GM18870 (cell line): ENCODE results near the gene IFITM1.
"Not testable (repeated sequence)": the region's sequence is repeated elsewhere in the genome, so short reads cannot be mapped to it uniquely, and the experiment has no call there.

ENCODE experiments used
- ATAC-seq: cut with Tn5 transposase; IDR thresholded peaks from one replicate; pipeline ENCODE4 v1.9.1; 2021; ENCODE audit warnings: moderate library complexity; ENCODE audit not compliant: unreplicated experiment

The IFITM1 gene

DNA sequence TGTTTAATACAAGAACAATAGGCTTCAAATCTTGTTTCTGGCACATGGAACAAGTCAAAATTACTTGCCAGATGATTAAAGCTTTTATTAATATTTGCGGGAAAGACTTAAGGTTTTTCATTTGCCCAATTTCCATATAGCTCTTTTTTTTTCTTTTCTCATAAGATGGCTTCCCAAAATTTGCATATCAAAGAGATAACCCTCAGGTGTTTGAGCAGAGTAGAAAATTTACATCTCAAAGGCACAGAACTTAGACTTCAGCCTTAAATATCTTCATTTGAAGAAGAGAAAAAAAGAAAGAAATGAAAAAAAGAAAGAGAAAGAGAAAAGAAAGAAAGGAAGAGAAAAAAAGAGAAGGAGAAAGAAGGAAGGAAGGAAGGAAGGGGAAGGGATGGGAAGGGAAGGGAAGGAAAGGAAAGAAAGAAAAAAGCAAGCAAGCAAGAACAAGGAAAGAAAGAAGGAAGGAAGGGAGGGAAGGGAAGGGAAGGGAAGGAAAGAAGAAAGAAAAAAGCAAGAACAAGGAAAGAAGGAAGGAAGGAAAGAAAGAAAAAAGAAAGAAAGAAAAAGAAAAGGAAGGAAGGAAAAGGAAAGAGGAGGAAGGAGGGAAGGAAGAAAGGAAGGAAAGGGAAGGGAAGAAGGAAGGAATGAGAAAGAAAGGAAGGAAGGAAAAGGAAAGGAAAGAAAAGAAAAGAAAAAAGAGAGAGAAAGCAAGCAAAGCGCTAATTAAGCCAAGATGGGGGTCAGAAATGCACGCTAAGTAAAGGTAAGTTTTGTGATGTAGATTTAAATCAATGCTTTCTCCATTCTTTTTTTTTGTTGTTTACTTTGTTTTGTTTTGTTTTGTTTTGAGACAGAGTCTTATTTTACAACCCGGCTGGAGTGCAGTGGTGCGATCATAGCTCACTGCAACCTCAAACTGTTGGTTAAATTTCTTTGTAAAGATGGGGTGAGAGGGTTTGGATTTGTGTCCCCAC lies 27.0 kb downstream of the IFITM1 start:
- no peak for ATAC-seq

DNA sequence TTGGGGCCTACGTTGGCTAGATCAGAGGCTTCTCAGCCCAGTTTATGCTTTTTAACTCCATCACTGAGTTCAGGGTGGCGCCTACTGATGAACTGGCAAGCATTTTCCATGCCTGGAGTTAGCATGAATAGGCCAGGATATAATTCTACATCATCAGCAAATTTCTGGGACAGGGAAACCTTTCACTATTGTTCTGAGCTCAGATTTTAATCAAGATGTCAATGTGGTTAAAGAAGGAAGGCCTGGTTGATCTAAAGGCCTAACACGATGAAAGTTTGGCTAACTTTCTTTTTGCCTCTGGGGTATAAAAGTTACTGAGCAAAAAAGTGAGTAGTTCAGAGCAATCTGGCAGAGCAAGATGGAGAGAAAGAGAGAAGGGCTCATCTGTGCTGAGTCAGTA lies 28.5 kb downstream of the IFITM1 start:
- ATAC-seq = no peak

DNA sequence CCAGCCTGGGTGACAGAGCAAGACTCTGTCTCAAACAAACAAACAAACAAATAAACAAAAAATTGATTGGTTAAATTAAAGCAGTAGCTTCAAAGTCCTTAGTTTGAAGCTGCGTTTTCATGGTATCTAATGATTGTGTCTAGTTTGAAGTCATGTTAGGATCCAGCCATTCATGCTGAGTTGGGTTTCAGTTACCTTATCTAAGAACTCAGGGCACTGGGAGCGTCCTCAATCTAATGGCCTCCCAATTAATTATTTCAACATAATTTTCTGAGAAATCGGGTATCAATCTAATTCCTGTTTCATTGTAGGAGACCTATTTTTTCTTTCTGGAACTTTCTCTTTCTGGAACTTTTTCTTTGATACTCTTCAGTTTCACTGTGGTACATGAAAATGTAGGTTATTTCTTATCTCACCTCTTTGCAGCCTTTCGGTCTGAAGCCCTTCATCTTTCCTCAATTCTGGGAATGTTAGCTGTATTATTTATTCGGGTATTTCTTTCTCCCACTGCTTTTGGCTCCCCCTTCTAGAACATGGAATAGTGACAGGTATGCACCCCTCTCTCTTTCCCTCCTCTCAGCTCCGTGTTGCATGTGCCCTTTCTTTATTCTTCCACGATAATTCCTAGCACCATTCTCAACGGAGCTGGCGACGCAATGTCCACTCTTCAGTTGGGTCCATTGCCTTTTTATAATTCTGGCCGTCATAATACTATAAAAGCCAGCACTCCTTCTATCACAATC lies 31.2 kb downstream of the IFITM1 start:
- ATAC-seq = no peak

DNA sequence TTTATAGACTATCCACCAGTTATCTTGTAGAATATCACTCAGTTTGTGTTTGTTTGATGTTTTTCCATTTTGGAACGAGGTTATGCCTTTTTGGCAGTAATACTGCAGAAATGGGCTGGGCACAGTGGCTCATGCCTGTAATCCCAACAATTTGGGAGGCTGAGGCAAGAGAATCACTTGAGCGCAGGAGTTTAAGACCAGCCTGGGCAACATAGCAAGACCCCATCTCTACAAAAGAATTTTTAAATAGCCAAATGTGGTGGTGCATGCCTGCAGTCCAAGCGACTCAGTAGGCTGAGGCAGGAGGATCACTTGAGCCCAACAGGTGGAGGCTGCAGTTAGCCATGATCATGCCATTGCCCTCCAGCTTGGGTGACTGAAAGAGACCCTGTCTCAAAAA lies 32.7 kb downstream of the IFITM1 start:
- ATAC-seq = no peak

DNA sequence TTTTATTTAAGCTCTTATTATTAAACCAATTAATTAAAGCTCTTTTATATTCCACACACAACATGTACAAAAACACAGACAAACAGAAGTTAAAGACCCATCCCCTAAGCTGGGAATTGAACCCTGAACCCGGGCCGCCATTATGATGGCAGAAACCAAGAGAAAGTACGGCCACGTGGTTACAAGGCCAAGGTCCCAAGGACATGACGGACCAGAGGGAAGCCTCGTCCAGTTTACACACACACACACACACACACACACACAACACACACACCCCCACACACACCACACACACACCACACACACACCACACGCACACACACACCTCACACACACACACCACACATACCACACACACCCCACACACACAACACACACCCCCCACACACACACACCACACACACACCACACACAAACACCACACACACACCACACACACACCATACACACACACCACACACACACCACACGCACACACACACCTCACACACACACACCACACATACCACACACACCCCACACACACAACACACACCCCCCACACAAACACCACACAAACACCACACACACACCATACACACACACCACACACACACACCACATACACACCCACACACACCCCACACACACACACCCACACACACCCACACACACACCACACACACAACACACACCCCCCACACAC lies 35.6 kb downstream of the IFITM1 start:
- not testable (repeated sequence) for ATAC-seq

DNA sequence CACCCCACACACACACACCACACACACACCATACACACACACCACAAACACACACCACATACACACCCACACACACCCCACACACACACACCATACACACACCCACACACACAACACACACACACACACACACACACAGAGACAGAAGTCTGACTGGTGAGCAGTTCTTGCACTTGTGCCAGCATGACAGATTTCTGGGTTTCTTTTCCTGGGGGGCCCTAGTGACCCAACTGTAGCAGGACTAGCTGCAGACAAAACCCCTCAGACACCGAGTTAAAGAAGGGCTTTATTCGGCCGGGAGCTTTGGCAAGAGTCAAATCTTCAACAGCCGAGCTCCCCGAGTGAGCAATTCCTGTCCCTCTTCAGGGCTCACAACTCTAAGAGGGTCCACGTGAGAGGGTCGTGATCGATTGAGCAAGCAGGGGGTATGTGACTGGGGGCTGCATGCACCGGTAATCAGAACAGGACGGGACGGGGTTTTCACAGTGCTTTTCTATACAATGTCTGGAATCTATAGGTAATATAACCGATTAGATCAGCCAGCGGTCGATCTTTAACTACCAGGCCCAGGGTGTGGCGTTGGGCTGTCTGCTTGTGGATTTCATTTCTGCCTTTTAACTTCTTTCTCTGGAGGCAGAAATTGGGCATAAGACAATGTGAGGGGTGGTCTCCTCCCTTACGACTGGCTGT lies 36.3 kb downstream of the IFITM1 start:
- ATAC-seq = not testable (repeated sequence)

DNA sequence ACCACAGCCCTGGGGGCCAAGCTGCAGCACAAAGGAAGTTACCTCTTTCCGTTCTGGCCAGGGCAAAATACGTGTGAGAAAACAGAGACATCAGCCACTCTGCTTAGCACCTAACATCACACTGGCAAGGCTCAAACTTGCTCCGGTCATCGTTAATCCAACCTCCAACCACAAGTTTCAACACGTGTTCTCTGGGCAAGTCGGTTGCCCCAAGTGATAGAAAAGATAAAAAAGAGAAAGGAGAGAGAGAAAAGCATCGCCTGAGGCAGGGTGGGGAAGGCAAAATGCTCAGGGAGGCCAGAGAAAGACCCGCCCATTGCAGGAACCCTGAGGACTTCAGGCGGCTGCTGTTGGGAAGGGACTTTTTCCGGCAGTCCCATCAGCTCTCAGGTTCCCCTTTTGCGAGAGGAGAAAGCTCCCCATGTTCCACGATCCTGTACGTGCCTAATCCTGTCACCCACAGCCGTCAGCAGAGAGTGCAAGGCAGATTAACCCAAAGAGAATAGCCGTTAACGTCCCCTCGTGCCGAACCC lies 36.9 kb downstream of the IFITM1 start:
- no peak for ATAC-seq

DNA sequence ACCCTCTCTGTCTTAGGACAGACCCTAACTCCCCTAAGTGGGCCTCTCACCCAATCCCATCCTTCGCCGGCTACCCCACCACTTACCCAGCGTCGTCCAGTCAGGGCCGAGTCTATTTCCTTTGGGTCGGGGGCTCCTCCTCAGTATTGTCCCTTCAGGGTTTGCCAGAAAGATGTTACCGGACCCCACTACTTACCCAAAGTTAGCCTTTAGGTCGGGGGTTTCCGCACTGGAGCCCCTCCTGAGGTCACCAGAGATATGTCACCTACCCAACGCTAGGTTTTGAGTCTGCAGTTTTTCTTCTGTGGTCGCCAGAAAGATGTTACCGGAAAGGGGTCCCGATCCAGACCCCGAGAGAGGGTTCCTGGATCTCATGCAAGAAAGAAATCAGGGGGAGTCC lies 37.6 kb downstream of the IFITM1 start:
- ATAC-seq = no peak

DNA sequence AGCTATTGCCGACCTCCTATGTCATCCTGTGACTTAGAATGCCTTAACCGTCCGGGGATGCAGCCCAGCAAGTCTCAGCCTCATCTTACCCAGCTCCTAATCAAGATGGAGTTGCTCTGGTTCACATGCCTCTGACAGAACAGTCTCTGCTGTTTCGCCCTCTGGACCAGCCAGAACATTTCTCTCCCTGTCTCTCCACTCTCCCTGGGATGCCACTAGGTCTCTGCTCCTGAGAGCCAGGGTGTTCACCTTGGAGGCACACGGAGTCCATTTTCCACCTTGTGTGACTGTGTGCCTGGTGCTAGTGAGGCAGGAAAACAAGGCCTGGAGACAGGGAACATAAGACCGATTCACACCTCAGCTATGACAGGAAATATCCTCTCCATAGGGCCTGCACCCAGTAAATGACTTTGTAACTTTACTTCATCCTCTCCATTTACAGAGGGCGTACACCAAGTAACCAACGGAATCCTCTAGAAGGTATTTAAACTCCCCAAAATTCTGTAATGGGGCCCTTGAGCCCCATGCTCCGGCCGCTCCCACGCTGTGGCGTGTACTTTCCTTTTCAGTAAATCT lies 38.7 kb downstream of the IFITM1 start:
- ATAC-seq = no peak

DNA sequence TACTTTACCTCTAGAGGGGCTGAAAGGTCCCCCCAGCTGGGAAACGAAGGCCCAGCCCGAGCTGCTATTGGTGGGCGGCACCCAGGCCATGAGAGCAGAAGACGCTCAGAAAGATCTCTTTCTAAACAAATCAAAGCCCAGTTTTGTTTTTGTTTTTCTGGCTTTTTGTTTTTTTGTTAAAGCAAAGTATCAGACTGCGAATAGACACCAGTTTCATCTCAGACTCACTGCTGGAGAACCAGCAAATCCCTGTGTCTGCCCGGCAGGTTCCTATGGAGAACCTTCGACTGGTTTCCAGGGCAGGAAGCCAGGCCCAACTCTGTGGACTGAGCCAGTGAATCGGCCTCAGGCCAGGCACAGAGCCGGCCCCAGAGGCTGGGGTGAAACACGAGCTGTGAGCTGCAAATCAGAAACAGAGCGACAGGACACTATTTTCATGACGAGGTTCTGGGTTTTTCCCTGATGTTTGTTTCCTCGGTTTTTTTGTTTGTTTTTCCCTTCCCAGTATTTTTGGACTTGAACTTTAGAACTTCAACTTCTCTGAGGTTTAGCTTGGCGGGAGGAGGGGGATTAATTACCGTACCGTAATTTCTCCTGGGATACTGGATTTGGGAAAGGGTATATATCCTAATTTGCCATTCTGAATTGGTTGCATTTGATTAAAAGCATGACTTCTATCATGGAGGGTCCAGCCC lies 39.5 kb downstream of the IFITM1 start:
- ATAC-seq = no peak

DNA sequence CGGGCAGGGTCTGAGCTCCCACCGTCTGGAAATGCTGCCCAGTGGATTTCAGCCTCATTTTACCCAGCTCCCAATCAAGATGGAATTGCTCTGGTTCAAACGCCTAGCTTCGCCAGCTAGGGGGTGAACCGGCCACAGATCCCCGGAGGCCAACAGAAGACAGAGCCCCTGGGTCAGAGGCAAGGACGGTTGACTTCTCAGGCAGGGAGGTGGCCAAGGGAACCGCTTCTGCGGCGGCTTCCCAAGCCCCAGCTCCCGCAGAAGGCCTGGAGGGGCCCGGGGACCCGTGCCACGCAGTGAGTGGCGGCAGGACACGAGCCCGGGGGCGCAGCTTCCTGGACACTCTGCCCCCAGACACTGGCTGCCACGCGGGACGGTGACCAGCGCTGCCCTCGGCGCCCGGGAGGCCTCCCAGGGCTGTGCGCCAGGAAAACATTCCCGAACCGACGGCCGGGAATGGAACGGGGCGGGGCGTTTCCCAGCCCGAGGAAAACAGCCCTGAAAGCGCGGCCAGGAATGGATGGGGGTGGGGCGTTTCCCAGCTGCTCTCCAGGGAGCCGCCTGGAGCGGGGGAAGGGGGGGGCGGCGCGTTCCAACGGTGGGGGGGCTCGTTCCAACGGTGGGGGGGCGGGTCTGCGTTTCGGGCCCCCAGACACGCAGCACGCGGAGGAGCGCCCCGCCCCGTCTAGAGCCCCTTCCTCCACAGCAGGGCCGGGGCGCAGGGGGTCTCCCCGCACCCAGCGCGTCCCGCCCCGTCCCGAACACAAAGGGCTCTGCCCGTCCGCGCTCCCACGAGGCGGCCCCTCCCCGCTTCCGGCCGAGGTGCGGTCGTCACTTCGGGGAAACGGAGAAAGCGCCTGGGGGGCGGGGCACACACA lies 42.0 kb downstream of the IFITM1 start:
- ATAC-seq = no peak

DNA sequence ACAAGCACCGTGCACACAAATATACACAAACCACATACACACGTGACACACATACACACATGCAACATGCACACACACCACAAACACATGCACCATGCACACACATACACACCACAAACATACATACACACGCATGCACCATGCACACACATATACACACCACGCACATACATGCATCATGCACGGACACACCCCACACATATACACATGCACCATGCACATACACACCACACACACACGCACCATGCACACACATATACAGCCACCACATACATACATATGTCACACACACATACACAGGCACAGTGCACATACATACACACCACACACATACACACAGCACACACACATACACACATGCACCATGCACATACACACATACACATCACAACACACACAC lies 42.8 kb downstream of the IFITM1 start:
- no peak for ATAC-seq

DNA sequence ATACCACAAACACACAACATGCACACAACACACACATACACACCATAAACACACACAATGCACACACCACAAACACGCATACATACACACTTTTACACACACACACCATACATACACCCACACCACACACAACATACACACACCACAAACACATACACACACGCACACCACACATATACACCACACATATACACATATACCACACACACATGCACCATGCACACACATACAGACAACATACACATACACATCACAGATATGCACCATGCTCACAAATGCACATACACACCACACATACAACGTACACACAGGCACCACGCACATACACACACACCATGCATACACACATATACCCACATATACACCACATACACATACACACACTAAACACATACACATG lies 43.7 kb downstream of the IFITM1 start:
- ATAC-seq = no peak

DNA sequence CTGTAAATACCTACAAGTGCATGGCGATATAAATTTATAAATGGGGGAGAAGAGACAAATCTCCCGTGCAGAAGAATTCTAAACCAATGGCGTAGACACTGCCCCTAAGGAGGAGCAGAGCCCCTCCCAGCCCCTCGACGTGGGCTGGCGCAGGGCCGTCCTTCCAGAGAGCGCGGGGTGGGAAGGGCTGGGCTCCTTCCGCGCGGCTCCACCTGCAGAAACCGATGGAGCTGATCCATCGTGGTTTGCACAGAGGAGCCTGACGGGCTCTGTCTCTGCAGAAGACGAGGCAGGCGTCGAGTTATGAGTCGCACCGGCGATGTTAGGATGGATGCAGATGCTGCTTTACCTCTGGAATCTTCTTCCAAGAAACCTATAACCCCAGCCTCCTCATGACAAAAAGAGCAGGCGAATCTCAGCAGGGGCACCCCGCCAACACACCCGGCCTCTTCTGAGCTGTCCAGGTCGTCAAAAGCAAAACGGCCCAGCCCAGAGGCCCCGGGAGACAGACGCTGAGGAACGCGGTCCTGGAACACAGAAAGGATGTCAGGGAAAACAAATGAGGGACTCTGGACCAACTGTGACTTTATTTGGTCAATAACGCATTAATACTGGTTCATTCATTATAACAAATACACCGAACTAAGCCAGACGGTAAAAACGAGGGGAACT lies 44.4 kb downstream of the IFITM1 start:
- ATAC-seq = no peak

DNA sequence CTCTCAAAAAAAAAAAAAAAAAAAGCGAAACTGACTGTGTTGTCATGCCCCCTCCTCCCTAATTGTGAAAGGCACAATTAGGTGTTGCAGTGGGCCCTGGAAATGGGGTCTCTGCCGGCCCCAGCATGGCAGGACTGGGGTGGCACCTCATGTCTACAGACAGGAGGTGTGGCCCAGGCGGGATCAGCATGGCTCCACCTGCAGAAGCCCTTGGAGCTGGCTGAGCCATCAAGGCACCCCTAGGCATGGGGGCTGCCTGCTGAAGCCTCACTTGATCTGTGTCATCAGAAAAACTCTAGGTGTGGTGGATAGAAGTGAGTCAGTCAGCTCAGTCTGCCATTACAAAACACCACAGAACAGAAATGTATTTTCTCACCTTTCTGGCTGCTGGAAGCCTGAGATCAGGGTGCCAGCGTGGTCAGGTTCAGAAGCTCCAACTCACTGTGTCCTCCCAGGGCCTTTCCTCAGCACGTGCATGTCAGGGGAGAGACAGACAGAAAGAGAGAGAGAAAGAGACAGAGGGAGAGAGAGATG lies 45.4 kb downstream of the IFITM1 start:
- no peak for ATAC-seq

DNA sequence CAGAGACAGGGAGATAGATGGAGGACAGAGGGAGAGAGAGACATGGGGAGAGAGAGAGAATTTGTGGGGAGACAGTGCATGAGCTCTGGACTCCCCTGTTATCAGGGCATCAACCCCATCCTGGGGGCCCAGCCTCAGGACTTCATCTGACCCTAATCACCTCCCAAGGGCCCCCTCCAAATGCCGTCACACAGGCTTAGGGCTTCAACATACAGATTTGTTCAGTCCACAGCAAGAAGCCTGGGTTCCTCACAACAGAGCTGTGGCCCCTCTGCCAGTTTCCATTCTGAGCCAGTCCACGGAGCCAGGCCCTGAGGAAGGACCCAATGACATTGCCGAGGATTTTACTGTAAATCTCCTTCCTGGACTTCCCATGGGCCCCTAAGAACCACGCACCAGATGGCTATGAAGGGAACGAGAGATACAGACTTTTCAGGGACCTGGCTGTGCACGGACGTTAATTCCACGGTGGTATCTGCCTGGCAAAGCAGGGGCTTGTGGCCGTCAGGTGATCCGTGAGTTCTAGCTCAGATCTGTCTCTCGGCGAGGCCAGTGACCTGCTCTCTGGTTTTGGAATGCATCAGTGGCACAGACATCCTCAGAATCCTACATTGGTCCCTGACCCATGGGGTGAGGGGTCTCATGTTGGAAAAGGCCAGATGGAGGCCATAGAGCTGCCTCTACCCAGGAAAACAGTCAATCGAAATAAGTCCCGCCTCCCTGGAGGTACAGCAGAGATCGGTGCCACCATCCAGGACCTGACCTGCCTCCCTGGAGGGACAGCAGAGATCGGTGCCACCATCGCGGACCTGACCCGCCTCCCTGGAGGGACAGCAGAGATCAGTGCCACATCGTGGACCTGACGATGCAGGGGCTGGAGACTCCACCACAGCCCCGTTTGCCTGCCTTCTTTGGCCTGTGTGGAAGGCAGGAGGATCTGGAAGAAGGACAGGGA lies 46.8 kb downstream of the IFITM1 start:
- no peak for ATAC-seq
